ENCODE data around the gene SPTB.

SPTB gene

DNA sequence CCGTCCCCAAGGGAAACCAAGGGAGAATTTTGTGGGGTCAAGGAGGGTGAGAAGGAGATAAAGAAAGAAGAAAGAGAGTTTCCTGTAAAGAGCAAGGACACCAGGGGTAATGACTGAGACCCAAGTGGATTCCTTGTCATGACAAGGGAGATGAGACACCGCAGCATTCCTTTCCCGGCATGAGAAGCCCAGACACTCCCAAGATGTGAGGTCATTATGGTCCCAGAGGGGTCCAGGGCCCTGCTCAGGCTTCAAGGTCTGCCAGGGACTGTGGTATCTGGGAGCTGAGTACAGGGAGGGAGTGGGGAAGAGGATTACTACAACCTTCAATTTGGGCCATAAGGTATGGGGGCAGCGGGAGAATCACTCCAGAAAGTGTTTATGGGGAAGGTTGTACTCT, 58.1 kb downstream of the SPTB start:
- DNase-seq (ENCODE audit: low spot score): peak; percentile 33

GRCh38 chr14:64818151-64818550, 61.6 kb downstream of the SPTB start:
- DNase-seq (ENCODE audit: low spot score): no peak

DNA sequence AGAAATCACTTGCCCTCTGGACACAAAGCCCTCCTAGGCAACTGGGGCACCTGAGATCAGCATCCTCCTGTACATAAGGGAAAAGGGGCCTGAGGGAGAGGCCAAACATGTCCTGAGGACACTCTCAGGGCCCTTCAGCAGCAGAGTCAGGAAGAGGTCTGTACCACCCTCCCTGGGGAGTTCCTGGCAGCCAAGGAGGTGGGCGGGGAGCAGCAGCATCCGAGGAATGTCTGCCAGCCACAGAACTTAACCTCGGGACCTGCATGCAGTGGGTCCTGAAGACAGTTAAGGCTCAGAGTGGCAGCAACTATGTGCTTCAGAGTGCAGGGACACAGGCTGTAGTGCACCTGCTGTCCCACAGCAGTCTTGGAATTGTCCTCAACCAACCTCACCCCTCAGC, 62.1 kb downstream of the SPTB start:
- DNase-seq (ENCODE audit: low spot score): peak; percentile 48

GRCh38 chr14:64816221-64816783, 63.4 kb downstream of the SPTB start:
- DNase-seq (ENCODE audit: low spot score): no peak

DNA sequence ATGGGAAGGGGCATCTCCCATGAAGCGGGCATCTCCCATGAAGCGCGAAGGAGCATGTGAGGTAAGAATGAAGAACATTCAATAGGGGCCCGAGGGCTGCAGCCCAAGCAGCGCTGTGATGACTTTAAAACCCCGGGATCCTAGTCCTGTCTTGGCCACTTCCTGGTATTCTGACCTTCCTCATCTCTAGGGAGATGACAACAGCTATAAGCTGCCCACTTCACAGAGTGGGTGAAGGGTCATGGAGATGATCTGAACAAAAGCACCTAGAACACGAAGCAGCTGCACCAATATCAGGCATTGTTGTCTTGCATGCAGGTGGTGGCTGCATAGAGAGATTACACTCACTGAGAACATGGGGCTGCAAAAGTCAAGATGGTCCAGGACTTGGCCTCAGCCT, 64.5 kb downstream of the SPTB start:
- no peak for DNase-seq (ENCODE audit: low spot score)

DNA sequence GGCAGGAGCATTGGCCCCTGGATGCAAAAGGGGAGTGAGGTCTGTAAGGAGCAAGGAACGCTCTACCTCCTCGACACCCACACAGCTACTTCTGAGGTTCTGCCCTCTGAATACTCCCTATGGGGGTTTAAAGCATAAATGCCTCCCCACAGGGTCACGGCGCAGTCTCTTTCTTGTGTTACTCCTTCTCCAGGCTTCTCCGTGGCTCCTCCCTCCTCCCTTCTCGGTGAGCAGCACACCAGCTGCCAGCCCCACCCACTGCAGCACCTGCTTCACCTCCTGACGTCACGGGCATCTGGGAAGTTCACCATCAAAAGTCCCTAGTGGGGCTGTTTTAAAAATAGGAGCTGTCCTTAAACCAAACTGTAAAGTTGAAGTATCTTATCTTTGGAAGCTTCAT, 67.3 kb downstream of the SPTB start:
- DNase-seq (ENCODE audit: low spot score): no peak

DNA sequence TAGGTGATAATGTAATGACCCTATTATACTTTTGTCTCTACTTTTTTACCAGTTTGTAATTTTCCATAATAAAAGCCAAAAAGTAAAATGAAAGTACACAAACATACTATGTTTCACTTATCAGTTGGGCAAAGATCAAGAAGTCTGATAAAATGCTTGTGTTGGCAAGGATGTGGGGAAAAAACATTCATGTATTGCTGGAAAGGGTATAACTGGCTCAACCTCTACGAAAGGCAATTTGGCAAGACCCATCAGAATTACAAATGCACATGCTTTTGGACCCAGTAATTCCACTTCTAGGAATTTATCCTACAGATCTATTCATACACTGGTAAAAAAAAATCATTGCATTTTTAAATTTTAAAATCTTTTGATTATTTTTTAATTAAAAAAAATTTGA, 68.0 kb downstream of the SPTB start:
- DNase-seq (ENCODE audit: low spot score): no peak

- no peak for DNase-seq (ENCODE audit: low spot score)
Measured at GRCh38 chr14:64808449-64808848, 71.3 kb downstream of the SPTB start.

DNA sequence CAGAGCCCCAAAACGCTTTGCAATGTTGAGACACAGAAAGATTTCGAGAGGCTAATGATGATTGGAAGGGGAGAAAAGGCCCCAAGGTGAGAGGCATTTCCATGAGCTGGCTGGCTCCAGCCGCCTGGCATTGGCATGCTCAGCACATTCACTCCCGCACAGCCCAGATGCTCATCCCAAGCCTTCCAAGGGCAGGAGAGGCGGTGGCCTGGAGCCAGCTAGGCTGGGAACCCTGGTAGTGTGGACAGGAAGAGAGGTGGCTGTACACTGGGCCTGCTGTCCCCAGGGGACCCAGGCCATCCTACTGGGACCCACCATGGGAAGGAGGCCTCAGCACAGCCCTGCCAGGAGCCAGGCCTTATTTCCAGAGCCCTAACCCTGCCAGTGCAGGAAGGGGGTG, 72.2 kb downstream of the SPTB start:
- no peak for DNase-seq (ENCODE audit: low spot score)

DNA sequence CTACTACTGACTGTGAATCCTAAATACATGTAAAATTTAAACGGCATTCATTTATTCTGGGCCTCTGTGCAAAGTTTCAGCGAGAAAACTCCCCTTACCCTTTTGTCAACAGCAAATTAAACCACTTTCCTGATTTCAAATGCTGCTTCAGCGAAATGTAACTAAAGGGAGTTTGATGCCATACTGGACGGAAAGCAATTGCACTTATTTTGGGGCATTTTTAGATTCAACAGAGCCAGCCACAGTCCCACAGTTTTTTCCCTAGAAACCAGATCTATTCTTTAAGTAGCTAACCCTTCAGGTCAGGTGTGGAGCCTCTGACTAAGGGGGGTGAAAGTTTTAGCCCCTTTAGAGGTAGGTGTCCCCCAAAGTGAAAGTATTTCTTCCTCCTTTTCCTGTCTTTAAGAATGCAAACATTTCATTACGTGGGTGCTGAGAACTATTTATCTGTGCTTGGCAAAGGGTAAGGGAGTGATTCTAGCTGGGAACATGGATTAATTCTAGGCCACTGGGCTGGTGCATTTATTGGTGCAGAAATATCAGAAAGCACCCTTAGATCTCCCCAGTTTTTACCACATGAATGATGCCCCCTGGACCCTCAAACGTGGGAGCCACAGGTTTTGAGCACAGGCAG, 72.7 kb downstream of the SPTB start:
- DNase-seq (ENCODE audit: low spot score): no peak

GRCh38 chr14:64806202-64806861, 73.4 kb downstream of the SPTB start:
- peak; percentile 77 for DNase-seq (ENCODE audit: low spot score)

- peak; percentile 42 for DNase-seq (ENCODE audit: low spot score)
Measured at GRCh38 chr14:64805646-64806045, 74.1 kb downstream of the SPTB start.

GRCh38 chr14:64804754-64805260, 74.9 kb downstream of the SPTB start:
- no peak for DNase-seq (ENCODE audit: low spot score)

GRCh38 chr14:64801800-64802199, 77.9 kb downstream of the SPTB start:
- peak; percentile 50 for DNase-seq (ENCODE audit: low spot score)

- DNase-seq (ENCODE audit: low spot score): no peak
Measured at GRCh38 chr14:64801046-64801445, 78.7 kb downstream of the SPTB start.

DNA sequence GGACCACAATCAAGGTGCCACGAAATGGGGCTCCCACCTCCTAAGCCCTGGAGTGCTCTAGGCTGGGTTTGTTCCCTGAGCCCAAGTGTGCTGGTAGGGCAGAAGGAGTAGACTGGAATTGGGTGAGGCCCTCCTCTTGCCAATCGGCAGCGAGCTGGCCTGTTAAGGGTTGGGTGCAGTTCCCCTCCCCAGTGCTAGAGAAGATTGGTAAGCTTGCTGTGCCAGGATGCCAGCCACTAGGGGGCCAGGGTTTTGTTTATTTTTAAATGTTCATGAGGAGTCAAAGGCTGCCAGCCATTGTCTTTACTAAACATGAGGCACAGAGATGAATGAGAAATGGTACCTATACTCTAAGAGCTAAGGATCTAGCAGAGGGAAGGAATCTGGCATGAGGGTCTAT, 79.7 kb downstream of the SPTB start:
- DNase-seq (ENCODE audit: low spot score): peak; percentile 63

DNA sequence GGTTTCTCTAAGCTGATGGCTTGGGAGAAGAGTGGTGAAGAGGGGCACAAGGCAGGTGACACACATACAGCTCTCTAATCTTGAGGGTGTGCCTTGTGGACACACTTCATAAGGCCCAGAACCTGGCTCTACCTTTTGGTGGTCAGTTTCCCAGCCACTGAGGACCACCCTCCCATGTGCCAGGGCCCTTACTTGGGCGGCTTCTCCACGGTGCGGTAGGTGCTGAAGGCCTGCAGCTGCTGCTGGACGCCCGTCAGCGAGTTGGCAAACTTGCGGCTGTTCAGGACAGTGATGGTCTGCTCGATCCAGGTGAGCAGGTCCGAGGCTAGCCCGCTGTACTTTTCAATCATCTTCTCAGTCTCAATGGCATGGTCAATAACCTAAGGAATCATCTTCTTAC, 80.2 kb downstream of the SPTB start:
- no peak for DNase-seq (ENCODE audit: low spot score)

DNA sequence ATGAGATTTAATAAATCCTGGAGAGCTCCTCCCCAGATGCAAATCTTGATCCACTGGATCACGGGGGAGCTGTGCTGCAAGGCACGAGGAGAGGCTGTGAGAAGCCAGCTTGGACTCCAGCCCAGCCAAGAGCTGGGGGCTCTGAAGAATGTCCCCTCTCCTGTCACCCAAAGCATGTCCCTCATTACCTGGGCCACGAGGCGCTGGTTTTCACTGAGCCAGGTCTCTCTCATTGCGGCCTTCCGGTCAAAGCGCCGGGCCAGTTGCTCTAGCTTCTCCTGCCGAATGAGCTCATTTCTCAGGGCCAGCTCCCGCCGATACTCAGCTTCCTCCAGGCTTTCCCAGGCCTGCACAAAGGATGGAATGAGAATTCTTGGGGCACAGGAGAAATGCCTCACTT, 83.3 kb downstream of the SPTB start:
- no peak for DNase-seq (ENCODE audit: low spot score)

DNA sequence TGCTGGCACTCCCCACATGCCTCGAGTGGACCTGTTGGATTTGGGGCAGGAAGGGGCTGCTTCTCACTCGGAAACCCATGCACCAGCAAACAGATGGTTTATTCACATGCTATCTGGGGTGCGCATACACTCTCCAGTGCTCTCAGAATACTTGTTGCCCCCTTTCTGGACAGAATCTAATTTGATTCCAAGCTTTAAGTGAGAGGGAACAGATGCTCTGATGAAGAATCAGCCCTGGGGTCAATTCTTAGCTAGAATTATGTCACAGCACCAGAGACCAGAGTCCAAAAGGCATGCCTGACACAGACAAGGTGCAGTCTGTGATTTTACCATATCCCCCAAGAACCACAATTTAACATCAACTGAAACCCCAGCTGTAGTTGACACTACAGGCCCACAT, 83.8 kb downstream of the SPTB start:
- DNase-seq (ENCODE audit: low spot score): no peak

DNA sequence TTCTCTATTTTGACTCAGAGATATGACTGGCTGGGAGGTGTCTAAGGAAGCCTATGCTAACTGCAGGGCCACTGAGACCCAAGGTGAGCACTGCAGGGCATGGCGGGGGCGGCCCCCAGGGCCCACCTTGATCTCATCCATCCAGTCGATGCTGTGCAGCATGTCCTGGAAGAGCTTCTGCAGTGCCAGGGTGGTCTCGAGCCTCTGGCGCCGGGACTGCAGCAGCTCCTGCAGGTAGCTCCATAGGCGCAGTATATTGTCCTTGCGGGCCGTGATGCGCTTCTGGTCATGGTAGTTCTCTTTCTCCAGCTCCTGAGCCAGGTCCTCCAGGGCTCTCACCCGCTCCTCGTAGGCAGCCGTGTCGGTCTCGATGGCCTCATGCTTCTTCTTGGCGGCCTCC, 84.5 kb downstream of the SPTB start:
- no peak for DNase-seq (ENCODE audit: low spot score)

- DNase-seq (ENCODE audit: low spot score): no peak
Measured at GRCh38 chr14:64792871-64793560, 86.7 kb downstream of the SPTB start.

GRCh38 chr14:64792231-64792630, 87.5 kb downstream of the SPTB start:
- no peak for DNase-seq (ENCODE audit: low spot score)

DNA sequence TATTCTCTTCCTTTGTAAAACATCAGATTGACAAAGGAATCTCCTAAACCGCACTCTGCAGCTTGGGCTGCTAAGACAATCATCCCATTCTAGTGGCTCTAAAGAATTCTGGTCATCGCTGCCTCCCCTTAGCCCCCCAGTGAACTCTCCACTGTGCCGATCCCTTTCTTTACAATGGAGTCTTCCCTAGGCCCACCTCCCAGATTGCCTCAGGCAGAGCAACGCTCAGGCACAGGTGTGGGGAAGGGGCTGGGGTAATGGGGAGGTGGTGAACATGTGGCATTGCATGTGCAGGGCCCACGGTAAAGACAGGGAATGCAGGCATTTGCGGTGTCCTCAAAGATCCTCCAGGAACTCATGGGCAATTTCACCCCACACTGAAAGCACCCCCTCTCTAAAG, 89.2 kb downstream of the SPTB start:
- no peak for DNase-seq (ENCODE audit: low spot score)
